Stimulated activated effector memory CD8-positive, alpha-beta T cell treated with anti-CD3 and anti-CD28 coated beads, Interleukin-12 subunit alpha, Interleukin-12 subunit beta, amount 100 ng/mL, for 72 hours (primary cell): Measurements from ENCODE around the gene TAS1R1.
"Not testable (repeated sequence)": the region's sequence is repeated elsewhere in the genome, so short reads cannot be mapped to it uniquely, and the experiment has no call there.

Experiments used
- ATAC-seq: fragments of 150-1000 bp; cut with Tn5 transposase; 2 replicates; pipeline ENCODE4 v1.10.0; 2021
- DNase-seq, 2 donors: peaks; one replicate each; pipeline ENCODE4 v3.0.0; 2021 to 2022; ENCODE audit warnings: low spot score in 2 of 2
- H3K27ac Mint-ChIP-seq: one replicate; pipeline ENCODE4 v1.8.0; 2022; ENCODE audit warnings: mild to moderate bottlenecking, mixed read lengths
- H3K36me3 Mint-ChIP-seq: one replicate; pipeline ENCODE4 v1.8.0; 2022; ENCODE audit warnings: mild to moderate bottlenecking, mixed read lengths
- H3K4me1 Mint-ChIP-seq: one replicate; pipeline ENCODE4 v1.8.0; 2022; ENCODE audit warnings: mixed read lengths
- H3K4me3 Mint-ChIP-seq: one replicate; pipeline ENCODE4 v1.8.0; 2022; ENCODE audit warnings: mild to moderate bottlenecking, mixed read lengths
- H3K9me3 Mint-ChIP-seq: one replicate; pipeline ENCODE4 v1.8.0; 2022; ENCODE audit warnings: mixed read lengths

Gene TAS1R1

GRCh38 chr1:6544831-6545230 lies 10.3 kb upstream of the TAS1R1 start:
- DNase-seq: no peak
- Mint-ChIP-seq H3K4me3 (no peak overlapping the region), H3K4me1 (peaks cover 26% of the 10 kb centered on the region), H3K27ac (peak overlapping the region; percentile 77), H3K9me3 (no peaks in the 10 kb centered on the region), H3K36me3 (peaks cover 100% of the 10 kb centered on the region)
- peak; percentile 84 for ATAC-seq

GRCh38 chr1:6545276-6546112 lies 9.6 kb upstream of the TAS1R1 start:
- H3K27ac Mint-ChIP-seq: peak overlapping the region; percentile 77
- ATAC-seq: no peak

GRCh38 chr1:6546326-6546725 lies 8.8 kb upstream of the TAS1R1 start:
- H3K9me3 Mint-ChIP-seq: no peaks in the 10 kb centered on the region
- ATAC-seq: no peak
- peaks cover 26% of the 10 kb centered on the region for H3K4me1 Mint-ChIP-seq
- H3K27ac Mint-ChIP-seq: peak overlapping the region; percentile 75
- no peak overlapping the region for H3K4me3 Mint-ChIP-seq
- H3K36me3 Mint-ChIP-seq: peaks cover 97% of the 10 kb centered on the region
- DNase-seq: no peak

More at GRCh38 chr1:6545276-6546112, 9.6 kb upstream of the TAS1R1 start:
- Mint-ChIP-seq H3K4me1 (peaks cover 26% of the 10 kb centered on the region), H3K36me3 (peaks cover 100% of the 10 kb centered on the region), H3K9me3 (no peaks in the 10 kb centered on the region), H3K4me3 (no peak overlapping the region)
- DNase-seq: no peak

GRCh38 chr1:6547301-6547700 lies 7.8 kb upstream of the TAS1R1 start:
- H3K4me3 Mint-ChIP-seq: no peak overlapping the region
- H3K4me1 Mint-ChIP-seq: peaks cover 26% of the 10 kb centered on the region
- H3K27ac Mint-ChIP-seq: peak overlapping the region; percentile 75
- peaks cover 87% of the 10 kb centered on the region for H3K36me3 Mint-ChIP-seq
- DNase-seq: no peak
- H3K9me3 Mint-ChIP-seq: no peaks in the 10 kb centered on the region
- no peak for ATAC-seq

- ATAC-seq (peak; percentile 98), DNase-seq (peak; percentile 97 to 98)
- H3K36me3 Mint-ChIP-seq: peaks cover 25% of the 10 kb centered on the region
- peak within 1 kb of the TSS; percentile 81 for H3K4me3 Mint-ChIP-seq
- H3K27ac Mint-ChIP-seq: peak within 1 kb of the TSS; percentile 86
- peaks cover 13% of the 10 kb centered on the region for H3K4me1 Mint-ChIP-seq
- no peaks in the 10 kb centered on the region for H3K9me3 Mint-ChIP-seq
Measured at GRCh38 chr1:6554031-6554906, 838 bp upstream of the TAS1R1 start, which contains the start of gene NOL9. NOL9 (minus strand) TSS chr1:6554513; CDS start chr1:6554502, 11 bp downstream.

- ATAC-seq: no peak
- DNase-seq: no peak
- peaks cover 5% of the 10 kb centered on the region for H3K36me3 Mint-ChIP-seq
- H3K4me3 Mint-ChIP-seq: no peak overlapping the region
- H3K27ac Mint-ChIP-seq: no peak overlapping the region
- H3K9me3 Mint-ChIP-seq: no peaks in the 10 kb centered on the region
- peaks cover 11% of the 10 kb centered on the region for H3K4me1 Mint-ChIP-seq
Measured at GRCh38 chr1:6557597-6557996, 2.5 kb downstream of the TAS1R1 start.

GRCh38 chr1:6559161-6559560 lies 4.1 kb downstream of the TAS1R1 start:
- ATAC-seq, H3K27ac Mint-ChIP-seq, H3K4me3 Mint-ChIP-seq, DNase-seq, H3K36me3 Mint-ChIP-seq, H3K9me3 Mint-ChIP-seq, H3K4me1 Mint-ChIP-seq: not testable (repeated sequence)

GRCh38 chr1:6560267-6560666 lies 5.2 kb downstream of the TAS1R1 start:
- Mint-ChIP-seq H3K4me3 (no peak overlapping the region), H3K4me1 (no peaks in the 10 kb centered on the region), H3K27ac (peak overlapping the region; percentile 35), H3K9me3 (no peaks in the 10 kb centered on the region), H3K36me3 (no peaks in the 10 kb centered on the region)
- DNase-seq (no peak), ATAC-seq (no peak)

- Mint-ChIP-seq H3K27ac (no peak overlapping the region), H3K9me3 (no peaks in the 10 kb centered on the region), H3K4me1 (no peaks in the 10 kb centered on the region), H3K36me3 (no peaks in the 10 kb centered on the region), H3K4me3 (no peak overlapping the region)
- DNase-seq: no peak
- ATAC-seq: no peak
Measured at GRCh38 chr1:6569033-6569432, 13.9 kb downstream of the TAS1R1 start.

GRCh38 chr1:6570100-6570499 lies 15.0 kb downstream of the TAS1R1 start:
- H3K27ac Mint-ChIP-seq: no peak overlapping the region
- ATAC-seq: no peak
- H3K9me3 Mint-ChIP-seq: no peaks in the 10 kb centered on the region
- H3K4me3 Mint-ChIP-seq: no peak overlapping the region
- no peak for DNase-seq
- H3K36me3 Mint-ChIP-seq: no peaks in the 10 kb centered on the region
- H3K4me1 Mint-ChIP-seq: no peaks in the 10 kb centered on the region

GRCh38 chr1:6570987-6571386 lies 15.9 kb downstream of the TAS1R1 start:
- Mint-ChIP-seq H3K4me3 (no peak overlapping the region), H3K9me3 (no peaks in the 10 kb centered on the region), H3K27ac (no peak overlapping the region), H3K4me1 (no peaks in the 10 kb centered on the region), H3K36me3 (no peaks in the 10 kb centered on the region)
- DNase-seq: no peak
- no peak for ATAC-seq

GRCh38 chr1:6572653-6573383 lies 17.7 kb downstream of the TAS1R1 start:
- Mint-ChIP-seq H3K36me3 (no peaks in the 10 kb centered on the region), H3K4me3 (no peak overlapping the region), H3K4me1 (no peaks in the 10 kb centered on the region), H3K27ac (peak overlapping the region; percentile 43), H3K9me3 (no peaks in the 10 kb centered on the region)
- ATAC-seq (no peak), DNase-seq (no peak)

- DNase-seq (no peak), ATAC-seq (no peak)
- Mint-ChIP-seq H3K4me3 (no peak overlapping the region), H3K4me1 (peaks cover 4% of the 10 kb centered on the region), H3K9me3 (no peaks in the 10 kb centered on the region), H3K27ac (no peak overlapping the region), H3K36me3 (peaks cover 6% of the 10 kb centered on the region)
Measured at GRCh38 chr1:6574025-6574620, 19.0 kb downstream of the TAS1R1 start.

GRCh38 chr1:6574818-6575217 lies 19.7 kb downstream of the TAS1R1 start:
- no peak overlapping the region for H3K27ac Mint-ChIP-seq
- peaks cover 11% of the 10 kb centered on the region for H3K4me1 Mint-ChIP-seq
- ATAC-seq (no peak), DNase-seq (no peak)
- H3K9me3 Mint-ChIP-seq: no peaks in the 10 kb centered on the region
- H3K4me3 Mint-ChIP-seq: no peak overlapping the region
- H3K36me3 Mint-ChIP-seq: peaks cover 9% of the 10 kb centered on the region
